ENCODE results near the gene SLC26A4.
A peak's percentile ranks its signal among the peaks of the same experiment; 100 is the strongest.

Gene SLC26A4

GRCh38 chr7:107660381-107661080 is at the start of gene SLC26A4:
TSS of gene SLC26A4 (plus strand) at chr7:107660828. CDS start at chr7:107661642, 814 bp downstream.
- no peak for TF ChIP-seq JUND (IDR thresholded peaks at IDR 0.05; ENCODE audit: low read depth)
- no peak for DNase-seq (ENCODE audit: low read depth in 1 of 2, low spot score in 1 of 2)
- in situ Hi-C loops (cut with HindIII; ENCODE audit: low pct_unique_long_range_greater_than_20kb, low sequenced_read_pairs): no loop called here

DNA sequence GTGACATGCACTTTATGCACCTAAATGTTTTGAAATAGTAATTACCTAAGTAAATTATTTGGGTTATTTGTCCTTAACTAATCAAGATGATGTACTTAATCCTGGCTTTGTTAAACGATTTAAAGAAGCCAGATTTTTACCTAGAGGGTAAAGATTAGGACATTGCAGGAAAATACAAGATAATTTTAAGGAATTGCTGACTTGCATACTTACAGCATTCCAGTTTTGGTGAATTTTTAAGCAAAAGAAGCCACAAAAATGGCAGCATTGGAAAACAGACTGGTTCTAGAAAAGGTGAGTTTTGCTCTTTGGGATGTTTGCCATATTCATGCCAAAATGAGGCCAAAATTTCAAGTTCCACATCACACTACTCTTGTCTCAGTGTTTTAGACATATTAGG is 47.2 kb upstream of the SLC26A4 start:
- no peak for TF ChIP-seq JUND (IDR thresholded peaks at IDR 0.05; ENCODE audit: low read depth)
- DNase-seq (ENCODE audit: low read depth in 1 of 2, low spot score in 1 of 2): no peak
- in situ Hi-C loops (cut with HindIII; ENCODE audit: low pct_unique_long_range_greater_than_20kb, low sequenced_read_pairs): no loop called here

GRCh38 chr7:107613948-107614347 is 46.7 kb upstream of the SLC26A4 start:
- in situ Hi-C loops (cut with HindIII; ENCODE audit: low pct_unique_long_range_greater_than_20kb, low sequenced_read_pairs): no loop called here
- no peak for TF ChIP-seq JUND (IDR thresholded peaks at IDR 0.05; ENCODE audit: low read depth)
- DNase-seq (ENCODE audit: low read depth in 1 of 2, low spot score in 1 of 2): peak in 1 of 2 experiments; percentile 23

GRCh38 chr7:107614425-107614824 is 46.2 kb upstream of the SLC26A4 start:
- in situ Hi-C loops (cut with HindIII; ENCODE audit: low pct_unique_long_range_greater_than_20kb, low sequenced_read_pairs): no loop called here
- DNase-seq (ENCODE audit: low read depth in 1 of 2, low spot score in 1 of 2): peak in 1 of 2 experiments; percentile 50
- TF ChIP-seq JUND (IDR thresholded peaks at IDR 0.05; ENCODE audit: low read depth): no peak

- DNase-seq (ENCODE audit: low read depth in 1 of 2, low spot score in 1 of 2): no peak
- in situ Hi-C loops (cut with HindIII; ENCODE audit: low pct_unique_long_range_greater_than_20kb, low sequenced_read_pairs): no loop called here
- no peak for TF ChIP-seq JUND (IDR thresholded peaks at IDR 0.05; ENCODE audit: low read depth)
Measured at GRCh38 chr7:107615910-107616680, 44.5 kb upstream of the SLC26A4 start.

- no peak for TF ChIP-seq JUND (IDR thresholded peaks at IDR 0.05; ENCODE audit: low read depth)
- no peak for DNase-seq (ENCODE audit: low read depth in 1 of 2, low spot score in 1 of 2)
- in situ Hi-C loops (cut with HindIII; ENCODE audit: low pct_unique_long_range_greater_than_20kb, low sequenced_read_pairs): no loop called here
Measured at GRCh38 chr7:107622429-107622828, 38.2 kb upstream of the SLC26A4 start.

DNA sequence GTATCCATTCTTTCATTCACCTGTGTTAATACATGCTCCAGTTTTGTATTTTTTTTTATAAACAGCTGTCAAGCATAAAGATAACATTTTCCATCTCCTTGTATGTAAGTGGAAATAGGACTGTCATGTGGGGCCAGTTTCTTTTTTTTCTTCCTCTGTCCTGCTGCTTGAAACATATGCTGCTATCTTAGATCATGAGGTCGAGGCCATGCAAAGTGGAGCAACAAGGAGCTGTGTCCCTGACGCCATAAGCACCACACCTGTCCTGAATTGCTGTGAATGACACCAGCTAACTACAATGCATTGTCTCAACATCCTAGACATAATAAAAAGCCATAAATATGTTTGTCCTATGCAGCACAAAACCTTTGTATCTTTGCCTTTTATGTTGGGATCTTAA is 37.7 kb upstream of the SLC26A4 start:
- no peak for TF ChIP-seq JUND (IDR thresholded peaks at IDR 0.05; ENCODE audit: low read depth)
- in situ Hi-C loops (cut with HindIII; ENCODE audit: low pct_unique_long_range_greater_than_20kb, low sequenced_read_pairs): no loop called here
- DNase-seq (ENCODE audit: low read depth in 1 of 2, low spot score in 1 of 2): no peak

DNA sequence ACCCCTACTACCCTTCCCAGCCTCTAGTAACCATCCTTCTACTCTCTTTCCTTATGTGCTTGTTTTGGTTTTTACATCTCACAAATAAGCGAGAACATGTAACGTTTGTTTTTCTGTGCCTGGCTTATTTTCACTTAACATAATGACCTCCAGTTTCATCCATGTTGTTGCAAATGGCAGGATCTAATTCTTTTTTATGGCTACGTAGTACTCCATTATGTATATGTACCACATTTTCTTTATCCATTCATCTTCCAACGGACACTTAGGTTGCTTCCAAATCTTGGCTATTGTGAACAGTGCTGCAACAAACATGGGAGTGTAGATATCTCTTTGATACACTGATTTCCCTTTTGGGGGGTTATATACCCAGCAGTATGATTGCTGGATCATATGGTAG is 33.6 kb upstream of the SLC26A4 start:
- no peak for DNase-seq (ENCODE audit: low read depth in 1 of 2, low spot score in 1 of 2)
- TF ChIP-seq JUND (IDR thresholded peaks at IDR 0.05; ENCODE audit: low read depth): no peak
- in situ Hi-C loops (cut with HindIII; ENCODE audit: low pct_unique_long_range_greater_than_20kb, low sequenced_read_pairs): no loop called here

DNA sequence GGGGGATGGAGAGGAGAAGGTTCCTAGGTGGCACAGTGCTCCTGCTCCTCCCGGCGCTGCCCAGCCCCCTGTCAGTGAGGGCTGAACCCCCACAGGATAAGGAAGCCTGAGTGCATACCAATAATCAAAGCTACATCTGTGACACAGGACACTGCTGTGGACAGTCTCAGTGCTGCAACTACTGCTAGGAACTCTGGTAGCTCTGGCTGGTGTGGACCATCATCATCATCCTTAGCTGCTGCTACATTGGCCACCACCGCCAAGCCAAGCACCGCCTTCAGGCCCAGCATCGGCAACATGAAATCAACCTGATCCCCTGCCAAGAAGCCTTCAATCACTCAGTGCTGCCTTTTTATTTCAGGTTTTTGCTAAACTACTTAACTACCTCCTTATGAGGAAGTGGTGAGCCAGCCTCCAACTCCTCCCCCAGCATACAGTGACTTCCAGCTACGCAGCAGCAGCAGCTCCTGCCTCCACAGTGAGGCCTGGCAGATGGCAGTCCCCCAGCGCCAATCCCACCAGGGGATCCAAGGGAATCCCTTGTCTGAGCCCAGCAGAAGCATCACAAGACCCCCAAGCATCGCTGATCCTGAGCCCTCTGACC is 32.1 kb upstream of the SLC26A4 start:
- no peak for TF ChIP-seq JUND (IDR thresholded peaks at IDR 0.05; ENCODE audit: low read depth)
- no peak for DNase-seq (ENCODE audit: low read depth in 1 of 2, low spot score in 1 of 2)
- in situ Hi-C loops (cut with HindIII; ENCODE audit: low pct_unique_long_range_greater_than_20kb, low sequenced_read_pairs): no loop called here

GRCh38 chr7:107630342-107630741 is 30.3 kb upstream of the SLC26A4 start:
- in situ Hi-C loops (cut with HindIII; ENCODE audit: low pct_unique_long_range_greater_than_20kb, low sequenced_read_pairs): no loop called here
- TF ChIP-seq JUND (IDR thresholded peaks at IDR 0.05; ENCODE audit: low read depth): no peak
- no peak for DNase-seq (ENCODE audit: low read depth in 1 of 2, low spot score in 1 of 2)

GRCh38 chr7:107631588-107632491 is 28.8 kb upstream of the SLC26A4 start:
- in situ Hi-C loops (cut with HindIII; ENCODE audit: low pct_unique_long_range_greater_than_20kb, low sequenced_read_pairs): no loop called here
- DNase-seq (ENCODE audit: low read depth in 1 of 2, low spot score in 1 of 2): no peak
- TF ChIP-seq JUND (IDR thresholded peaks at IDR 0.05; ENCODE audit: low read depth): no peak

DNA sequence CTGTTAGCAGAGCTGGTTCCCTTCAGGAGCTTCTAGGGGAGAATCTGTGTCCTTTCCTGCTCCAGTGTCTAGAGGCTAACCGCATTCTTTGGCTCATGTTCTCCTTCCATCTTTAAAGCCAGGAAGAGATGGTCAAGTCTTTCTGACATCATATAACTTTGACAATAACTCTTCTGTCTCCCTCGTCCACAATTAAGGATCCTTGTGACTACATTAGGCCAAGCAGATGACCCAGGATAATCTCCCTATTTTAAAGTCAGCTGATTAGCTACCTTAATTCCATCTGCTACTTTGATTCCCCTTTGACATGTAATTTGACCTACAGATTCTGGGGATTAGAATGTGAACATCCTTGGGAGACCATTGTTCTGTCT is 28.1 kb upstream of the SLC26A4 start:
- in situ Hi-C loops (cut with HindIII; ENCODE audit: low pct_unique_long_range_greater_than_20kb, low sequenced_read_pairs): no loop called here
- no peak for TF ChIP-seq JUND (IDR thresholded peaks at IDR 0.05; ENCODE audit: low read depth)
- no peak for DNase-seq (ENCODE audit: low read depth in 1 of 2, low spot score in 1 of 2)

All from T47D (cell line).